Measurements from ENCODE around the gene DDT.
"Not testable (repeated sequence)": the region's sequence is repeated elsewhere in the genome, so short reads cannot be mapped to it uniquely, and the experiment has no call there.

Gene DDT

DNA sequence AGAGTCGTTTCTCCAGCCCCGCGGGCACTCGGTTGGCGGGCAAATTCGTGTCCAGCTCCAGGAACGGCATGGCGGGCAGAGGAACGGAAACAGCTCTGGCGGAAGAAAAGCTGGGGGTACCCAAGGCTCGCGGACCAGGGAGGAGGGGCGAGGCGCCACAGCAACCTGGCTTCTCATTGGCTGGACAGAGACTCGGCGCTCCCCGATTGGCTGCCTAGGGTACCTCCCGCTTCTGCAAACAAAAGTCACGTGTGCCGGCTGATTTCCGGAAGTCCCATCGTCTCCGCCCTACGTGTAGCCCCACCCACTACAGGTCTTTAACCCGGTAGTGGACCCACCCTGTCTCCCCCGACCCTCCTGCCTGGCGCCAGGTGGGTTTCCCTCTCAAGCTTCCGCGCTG lies at the start of gene DDT:
TSS of gene DDT (minus strand) at position 97 of the 400 bp plus-strand sequence. CDS start at position 70, 27 bp downstream.
- not testable (repeated sequence) for DNase-seq

DNA sequence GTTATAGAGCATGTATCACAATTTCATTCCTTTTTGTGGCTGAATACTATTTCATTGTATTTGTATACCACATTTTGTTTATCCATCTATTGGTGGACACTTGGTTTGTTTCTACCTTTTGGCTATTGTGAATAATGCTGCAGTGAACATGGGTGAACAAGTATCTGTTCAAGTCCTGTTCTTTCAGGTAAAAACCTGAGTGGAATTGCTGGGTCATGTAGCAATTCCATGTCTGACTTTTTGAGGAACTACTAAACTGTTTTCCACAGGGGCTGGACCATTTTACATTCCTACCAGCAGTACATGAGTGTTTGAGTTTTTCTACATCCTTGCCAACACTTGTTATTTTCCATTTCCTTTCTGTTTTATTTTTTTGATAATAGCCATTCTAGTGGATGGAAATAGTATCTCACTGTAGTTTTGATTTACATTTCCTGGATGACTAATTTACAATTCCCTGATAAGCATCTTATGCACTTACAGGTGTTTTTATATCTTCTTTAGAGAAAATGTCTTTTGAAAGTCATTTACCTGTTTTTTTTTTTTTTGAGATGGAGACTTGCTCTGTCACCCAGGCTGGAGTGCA lies 49.1 kb upstream of the DDT start:
- peak in 1 of 2 experiments; percentile 5 for DNase-seq

DNA sequence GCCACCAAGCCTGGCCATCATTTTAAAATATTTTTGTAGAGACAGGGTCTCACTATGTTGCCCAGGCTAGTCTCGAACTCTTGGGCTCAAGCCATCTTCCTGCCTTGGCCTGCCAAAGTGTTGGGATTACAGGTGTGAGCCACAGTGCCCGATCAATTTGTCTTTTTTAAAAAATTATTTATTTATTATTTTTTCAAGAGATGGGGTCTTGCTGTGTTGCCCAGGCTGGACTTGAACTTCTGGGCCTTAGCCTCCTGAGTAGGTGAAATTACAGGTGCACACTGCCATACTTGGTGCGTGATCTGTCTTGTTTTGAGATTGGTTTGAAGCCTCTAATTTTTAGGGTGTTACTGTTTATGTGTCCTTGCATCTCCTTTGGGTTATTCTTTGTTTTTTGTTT lies 47.1 kb upstream of the DDT start:
- DNase-seq = no peak

DNA sequence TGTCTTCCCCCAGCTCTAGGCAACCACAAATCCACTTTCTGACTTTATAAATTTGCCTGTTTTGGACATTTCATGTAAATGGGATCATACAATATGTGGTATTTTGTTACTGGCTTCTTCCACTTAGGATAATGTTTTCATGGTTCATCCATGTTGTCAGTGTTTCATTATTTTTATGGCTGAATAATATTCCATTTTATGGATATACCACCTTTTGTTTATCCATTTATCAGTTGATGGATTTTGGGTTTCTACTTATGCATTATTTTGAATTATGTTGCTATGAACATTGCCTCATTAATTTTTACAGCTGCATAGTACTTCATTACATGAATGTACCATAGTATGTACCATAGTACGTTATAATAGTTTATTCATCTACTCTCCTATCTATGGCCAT lies 41.9 kb upstream of the DDT start:
- no peak for DNase-seq

DNA sequence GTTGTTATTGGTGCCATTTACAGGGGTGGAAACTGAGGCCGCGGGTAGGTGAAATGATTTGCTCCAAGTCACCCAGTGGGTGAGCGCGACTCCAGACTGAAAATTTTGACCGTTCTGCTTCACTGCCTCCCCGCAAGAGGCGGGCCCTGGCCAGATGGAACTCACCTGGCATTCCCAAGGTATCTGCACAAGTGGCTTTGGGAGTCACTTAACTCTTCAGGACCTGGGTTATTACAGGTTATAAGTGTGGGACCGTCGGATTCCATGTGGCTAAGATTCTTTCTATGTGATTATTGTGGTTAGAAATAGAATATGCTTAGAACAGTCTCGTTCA lies 37.5 kb upstream of the DDT start:
- no peak for DNase-seq

DNA sequence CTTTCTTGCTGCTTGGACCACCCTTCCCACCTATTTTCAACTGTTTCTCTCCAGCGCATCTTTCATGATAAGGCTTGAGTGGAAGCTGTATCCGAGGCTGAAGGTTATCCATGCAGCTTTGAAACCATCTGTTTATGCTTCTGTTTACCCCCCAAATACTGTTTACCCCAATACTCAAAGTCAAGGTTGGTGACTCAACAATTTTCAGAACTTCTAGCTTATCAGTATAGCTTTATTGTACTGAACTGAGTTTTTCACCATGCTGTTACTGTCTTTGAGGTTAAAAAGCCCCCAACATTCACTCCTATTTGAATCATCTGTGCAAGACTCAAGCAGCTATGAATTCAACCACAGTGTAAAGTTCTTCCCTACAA lies 35.8 kb upstream of the DDT start:
- DNase-seq = no peak

DNA sequence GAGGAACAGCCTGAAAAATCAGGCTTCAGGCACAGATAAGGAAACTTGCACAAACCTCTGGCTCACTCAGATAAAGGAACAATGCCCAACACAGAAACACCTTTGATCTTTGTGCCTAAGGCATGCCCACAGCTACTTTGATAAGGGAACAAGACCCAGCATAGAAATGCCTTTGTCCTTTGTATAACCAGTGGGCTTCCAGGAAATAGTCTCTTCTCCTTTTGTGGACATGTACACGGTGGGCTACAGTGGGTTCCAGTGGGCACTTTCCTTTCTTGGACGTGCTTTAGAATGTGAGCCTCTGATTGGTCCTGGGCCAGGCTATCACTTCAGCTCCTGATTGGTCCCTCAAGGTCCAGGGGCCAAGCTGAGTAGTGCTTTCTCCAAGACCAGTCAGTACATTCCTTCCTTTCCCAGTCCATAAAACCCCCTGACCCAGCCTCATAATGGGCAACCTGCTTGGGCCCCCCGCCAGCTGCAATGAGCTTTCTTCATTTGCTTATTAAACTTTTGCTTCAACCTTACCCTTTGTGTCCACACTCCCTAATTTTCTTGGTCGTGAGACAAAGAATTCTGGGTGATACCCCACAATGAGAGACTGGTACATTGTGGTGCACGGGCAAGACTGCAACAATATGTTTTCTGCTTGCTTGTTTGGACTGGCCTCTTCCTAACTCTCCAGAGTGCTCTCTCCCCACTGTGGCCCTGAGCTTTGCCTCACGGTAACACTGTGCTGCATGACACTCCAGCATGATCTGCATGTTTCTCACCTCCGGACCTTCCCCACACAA lies 35.2 kb upstream of the DDT start:
- DNase-seq = no peak

DNA sequence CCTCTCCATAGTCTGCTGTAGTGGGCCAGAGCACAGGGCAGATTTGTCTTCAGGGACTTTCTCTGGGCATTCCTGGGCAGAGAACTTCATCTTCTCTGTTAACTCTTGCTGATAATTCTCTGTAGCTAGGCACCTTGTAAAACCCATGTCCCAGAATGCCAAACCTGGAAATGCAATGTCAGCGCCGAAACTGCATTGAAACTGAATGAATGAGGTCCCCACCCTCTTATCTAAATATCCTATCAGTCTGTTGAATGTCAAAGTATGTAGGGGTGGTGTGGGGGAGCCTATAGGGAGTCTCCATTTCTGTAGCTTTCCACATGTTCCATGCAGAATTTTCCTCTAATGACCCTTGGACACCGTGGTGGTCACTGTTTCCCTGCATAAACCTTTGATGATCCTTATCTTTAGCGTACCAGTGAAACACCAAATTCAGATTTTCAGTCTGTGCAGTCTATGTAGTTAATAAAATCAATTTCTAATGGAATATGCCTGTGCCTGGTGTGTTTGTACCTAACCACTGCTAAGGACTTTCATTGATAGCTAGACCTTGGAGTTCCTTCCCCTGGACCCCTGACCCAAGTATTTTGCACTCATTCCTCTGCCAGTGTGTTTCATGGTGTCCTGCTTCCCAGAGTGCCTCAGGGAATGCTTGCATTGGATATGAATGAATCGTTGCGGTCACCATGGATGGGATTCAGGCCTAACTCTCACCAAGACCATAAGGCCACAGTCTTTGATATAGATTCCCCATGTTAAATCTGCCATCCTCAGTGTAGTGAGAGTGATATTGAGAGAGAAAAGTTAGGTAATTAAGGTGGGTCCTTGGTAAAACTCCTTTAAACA lies 34.4 kb upstream of the DDT start:
- DNase-seq = no peak

DNA sequence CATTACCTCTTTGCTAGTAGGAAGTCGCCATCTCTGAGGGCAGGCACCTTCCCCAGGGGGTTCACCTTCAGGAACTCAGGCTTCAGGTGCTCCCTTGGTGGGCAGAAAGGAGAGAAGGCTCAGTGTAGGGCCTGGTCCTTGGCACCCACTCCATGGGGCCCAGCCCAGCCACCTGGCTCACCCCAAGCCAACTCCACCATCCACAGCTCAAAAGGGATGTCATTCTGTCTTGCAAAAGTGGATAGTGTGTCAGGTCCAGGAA lies 33.7 kb upstream of the DDT start:
- DNase-seq = no peak

DNA sequence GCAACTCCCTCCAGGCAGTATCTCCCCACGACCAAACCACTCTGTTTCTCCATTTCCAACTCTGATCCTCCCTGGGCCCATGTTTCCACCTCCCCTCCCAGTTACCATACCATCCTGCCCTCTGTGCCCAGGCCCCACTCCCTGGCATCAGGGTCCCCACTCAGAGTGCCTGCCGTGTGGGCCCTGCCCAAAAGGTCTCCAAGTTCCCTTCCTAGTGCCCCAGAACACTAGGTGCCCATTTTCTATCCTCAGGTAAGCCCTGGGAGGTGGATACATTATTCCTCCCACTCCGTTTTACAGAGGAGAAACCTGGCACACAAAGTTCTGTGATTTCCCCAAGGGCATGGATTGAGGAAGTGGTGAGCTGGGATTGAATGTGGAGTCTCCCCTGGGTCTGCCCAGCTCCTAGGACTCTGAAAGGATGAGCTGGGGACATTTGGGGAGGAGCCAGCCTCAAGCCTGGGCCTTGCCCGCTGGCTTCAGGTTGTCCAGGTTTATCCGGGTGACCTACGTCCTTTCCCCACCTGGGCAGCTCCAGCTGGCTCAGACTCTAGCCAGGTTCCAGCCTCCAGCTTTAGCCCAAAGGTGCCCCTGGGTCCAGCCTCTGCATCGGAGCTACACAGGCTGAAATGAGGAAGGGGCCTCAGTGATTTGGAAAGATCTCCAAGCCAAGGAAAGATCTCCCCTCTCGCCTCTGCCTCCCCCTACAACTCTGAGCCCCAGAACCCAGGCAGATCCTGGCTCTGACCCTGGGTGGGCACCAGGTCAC lies 33.2 kb upstream of the DDT start:
- no peak for DNase-seq

DNA sequence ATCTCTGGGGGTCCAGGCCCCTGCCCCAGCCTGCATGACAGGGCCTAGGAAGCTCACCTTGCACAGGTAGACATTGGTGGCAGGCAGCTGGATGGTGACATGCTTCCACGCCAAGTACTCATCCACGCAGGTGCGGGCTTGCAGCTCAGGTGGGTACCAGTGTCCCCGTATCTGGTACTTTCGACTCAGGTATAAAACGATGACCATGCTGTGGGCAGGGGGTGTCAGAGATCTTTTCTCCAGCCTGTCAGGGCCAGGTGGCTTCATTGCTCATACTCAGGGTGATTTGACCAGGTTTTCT lies 32.6 kb upstream of the DDT start:
- no peak for DNase-seq

DNA sequence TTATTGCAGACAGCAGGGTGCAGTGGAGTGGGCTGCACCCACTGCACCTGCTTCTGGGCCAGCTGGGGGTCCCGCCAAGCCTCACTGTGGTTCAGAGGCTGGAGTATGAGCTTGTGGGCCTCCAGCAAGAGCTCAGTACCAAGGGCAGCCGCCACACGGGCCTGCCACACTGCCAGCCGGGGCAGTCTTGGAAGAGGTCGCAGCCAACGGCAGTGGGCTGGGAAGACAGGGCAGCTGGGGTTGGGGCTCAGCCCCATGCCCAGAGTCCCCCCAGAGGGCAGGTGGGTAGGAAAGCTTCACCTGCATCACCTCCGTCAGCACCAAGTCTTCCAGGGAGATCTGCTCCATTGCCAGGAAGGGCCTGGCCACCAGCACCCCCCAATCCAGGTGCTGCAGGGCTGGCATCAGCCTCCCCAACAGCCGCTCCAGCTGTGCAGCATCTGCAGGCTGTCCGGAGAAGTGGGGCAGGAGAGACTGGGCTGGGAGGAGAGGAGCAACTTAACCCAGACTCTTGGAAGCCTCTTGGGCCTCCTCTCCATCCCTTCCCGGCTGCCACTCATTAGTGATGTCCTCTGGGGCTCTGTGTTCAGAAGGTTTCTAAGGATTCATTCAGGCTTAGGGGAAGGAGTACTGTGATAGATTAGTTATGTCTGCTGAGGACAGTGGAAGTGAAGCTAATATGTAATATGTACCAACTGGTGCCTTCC lies 32.1 kb upstream of the DDT start:
- DNase-seq = no peak

DNA sequence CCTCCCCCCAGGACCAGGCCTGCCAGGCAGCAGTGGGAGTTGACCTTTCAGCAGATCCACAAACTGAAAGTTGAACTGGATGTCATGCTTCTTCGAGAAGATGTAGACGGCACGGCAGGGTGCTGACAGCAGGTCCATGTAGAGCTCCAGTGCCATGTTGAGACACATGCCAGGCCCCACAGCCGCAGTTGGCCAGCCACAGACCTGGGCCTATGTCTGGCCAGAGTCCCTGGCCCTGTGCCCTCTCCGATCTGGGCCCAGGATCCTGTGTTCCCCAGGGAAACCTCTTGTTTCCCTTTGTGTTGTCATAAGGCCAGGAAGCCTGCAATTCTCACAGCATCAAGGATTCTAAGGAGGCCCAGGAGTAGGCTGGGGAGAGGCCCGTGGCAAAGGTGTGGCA lies 31.0 kb upstream of the DDT start, which contains the start of gene GSTT4:
TSS of gene GSTT4 (minus strand) at position 253 of the 400 bp plus-strand sequence. CDS start at position 156, 97 bp downstream.
- no peak for DNase-seq

DNA sequence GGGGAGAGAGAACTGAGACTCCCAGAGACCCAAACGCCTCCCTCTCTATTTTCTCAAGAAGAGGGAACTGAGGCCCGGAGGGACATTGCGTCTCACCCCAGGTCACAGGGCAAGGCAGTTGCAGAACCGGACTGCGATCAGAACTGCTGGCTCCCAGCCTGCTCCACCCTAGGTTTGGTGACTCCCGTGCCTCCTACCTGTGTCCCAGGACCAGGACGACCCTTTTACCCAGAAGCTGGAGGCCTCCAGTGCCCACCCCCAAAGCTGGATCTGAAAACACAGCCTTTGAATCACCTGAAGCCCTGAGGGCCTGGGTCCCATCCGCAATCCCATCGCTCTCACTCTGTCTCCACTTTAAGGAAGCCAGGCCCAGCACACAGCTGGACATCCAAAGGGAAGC lies 29.6 kb upstream of the DDT start:
- DNase-seq = no peak

DNA sequence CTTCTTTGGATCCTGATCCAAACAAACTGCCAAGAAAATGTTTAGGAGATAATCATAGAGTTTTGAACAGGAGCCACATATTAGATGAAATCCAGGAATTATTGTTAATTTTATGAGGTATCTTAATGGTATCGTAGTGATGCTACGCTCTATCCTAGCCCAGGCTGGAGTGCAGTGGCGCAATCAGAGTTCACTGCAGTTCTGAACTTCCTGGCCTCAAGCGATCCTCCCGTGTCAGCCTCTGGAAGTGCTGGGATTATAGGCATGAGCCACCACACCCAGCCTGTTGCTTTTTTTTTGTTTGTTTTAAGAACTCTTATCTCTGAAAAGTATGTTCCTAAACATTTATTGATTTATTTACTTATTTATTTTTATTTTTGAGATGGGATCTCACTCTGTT lies 28.6 kb upstream of the DDT start:
- no peak for DNase-seq

DNA sequence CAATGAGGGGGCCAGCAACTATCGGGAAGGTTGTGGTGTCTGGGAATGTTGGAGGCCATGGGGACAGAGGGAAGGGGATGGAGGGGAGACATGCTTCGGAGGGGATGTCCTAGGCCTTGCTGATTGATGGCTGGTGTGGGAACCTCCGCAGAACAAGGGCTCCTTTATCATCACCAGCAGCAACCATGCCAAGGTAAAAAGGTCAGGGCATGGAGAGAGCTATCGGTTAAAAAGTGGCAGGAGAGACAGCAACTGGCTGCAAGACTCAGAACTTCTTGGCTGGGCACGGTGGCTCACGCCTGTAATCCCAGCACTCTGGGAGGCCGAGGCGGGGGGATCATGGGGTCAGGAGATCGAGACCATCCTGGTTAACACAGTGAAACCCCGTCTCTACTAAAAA lies 28.0 kb upstream of the DDT start:
- no peak for DNase-seq

DNA sequence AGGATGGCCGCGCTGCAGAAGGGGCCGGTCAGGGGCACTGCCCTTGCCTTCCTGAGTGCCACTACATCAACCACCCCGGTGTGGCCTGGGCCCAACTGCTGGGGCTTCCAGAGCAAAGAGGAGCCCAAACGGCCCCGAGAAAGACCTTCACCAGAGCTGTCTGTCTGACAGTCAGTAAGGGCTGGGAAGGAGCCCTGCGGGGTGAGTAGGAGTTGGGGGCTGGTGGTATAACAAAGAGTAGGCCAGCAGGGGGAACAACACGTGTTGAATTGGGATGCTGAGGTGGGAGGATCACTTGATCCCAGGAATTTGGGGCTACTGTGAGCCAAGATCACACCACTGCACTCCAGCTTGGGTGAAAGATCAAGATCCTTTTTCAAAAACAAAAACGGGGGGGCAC lies 27.1 kb upstream of the DDT start:
- DNase-seq = no peak

DNA sequence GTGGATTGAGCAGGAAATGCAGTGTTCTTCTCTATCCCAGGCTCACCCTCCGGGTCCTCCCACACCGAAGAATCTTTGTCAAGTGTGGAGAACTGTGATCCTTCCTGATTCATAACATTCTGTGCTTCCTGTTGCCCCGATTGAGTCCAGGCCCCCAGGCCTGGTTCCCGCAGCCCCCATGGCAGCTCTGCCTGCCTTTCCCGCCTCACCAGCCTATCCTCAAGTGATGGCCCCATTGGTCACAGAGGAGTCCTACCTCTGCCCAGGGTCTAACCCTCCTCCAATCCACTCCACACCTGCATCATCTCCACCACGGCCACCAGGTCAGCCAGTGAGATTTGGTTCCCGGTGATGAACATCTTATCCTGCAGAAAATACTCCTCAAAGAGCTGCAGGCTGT lies 25.5 kb upstream of the DDT start:
- not testable (repeated sequence) for DNase-seq

DNA sequence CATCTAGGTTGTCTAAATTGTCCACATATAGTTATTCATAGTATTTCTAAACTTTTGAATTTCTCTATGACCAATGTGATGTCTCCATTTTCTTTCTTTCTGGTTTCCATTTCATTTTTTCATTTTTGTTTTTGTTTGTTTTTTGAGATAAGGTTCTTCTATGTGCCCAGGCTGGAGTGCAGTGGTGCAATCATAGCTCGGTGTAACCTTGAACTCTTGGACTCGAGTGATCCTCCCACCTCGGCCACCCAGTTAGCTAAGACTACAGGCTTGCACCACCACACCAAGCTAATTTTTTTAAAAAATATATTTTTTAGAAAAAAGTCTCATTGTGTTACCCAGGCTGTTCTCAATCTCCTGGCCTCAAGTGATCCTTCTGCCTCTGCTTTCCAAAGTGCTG lies 22.9 kb upstream of the DDT start:
- DNase-seq = no peak

DNA sequence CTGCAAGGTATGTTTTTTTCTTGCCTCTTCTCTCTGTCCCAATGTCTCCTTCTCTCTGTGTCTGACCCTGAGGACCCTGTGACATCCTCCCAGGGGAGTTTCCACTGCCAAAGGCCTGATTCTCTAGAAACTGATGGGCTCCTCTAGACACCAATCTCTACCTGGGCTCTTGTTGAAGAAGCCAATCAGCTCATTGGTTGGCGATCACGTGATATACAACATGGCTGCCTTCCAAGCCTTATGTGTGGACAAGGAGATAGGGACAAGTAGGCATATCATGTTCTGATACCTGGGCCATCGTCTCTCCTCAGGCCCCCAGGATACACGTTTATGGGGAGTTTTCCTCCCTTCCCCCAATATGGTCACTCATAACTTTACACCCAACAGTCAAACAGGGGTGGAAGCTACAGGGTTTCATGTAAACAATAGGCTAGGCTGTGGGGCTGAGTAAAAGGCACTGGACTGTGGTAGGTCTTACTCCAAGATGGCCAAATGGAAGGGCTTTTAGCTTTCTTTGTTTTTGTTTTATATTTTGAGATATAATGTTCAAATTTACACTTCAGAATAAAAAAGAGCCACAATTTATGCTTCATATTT lies 19.4 kb upstream of the DDT start:
- DNase-seq = not testable (repeated sequence)

DNA sequence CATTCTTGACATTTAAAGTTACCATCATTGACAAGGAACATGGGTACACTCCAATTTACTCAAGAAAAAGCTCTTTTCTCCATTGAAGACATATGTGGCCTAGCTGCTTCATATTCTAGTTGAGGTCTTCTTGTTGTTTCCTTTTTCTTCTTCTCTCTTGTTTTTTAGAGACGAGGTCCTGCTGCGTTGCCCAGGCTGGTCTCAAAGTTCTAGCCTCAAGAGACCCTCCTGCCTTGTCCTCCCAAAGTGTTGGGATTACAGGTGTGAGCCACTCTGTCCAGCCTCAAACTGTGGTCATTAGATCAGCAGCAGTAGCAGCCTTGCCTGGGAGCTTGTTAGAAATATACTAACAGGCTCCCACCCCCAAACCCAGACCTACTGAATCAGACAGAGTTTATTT lies 18.8 kb upstream of the DDT start:
- DNase-seq = not testable (repeated sequence)

DNA sequence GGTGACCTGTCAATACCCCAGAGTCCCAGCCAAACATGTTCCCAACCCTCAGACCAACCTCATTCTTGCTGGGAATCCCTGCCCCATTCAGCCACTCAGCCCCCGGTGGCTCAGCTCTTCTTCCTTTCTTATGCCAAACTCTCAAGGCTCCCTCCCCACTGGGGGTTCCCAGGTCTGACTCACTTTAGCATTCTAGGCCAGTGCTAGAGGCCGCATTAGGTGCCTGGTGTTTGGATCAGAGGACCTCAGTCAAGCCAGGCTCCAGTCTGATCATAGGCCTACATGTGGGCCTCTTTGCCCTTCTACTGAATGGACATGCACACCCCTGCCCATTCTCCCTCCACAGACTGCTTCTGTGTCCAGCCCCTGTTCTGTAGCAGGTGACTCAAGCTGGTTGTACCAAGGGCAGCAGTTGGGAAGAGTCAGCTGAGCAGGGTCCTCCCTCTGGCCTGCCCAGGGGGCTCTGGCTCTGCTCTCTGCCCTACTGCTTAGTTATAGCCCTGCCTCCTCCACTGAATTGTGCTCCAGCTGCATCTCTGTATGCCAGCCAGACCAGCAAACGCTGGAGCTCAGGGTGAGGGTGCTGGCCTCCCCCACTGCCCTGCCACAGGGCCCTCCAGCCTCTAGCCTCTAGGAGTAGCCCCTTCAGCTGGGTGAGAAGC lies 15.5 kb upstream of the DDT start:
- DNase-seq = not testable (repeated sequence)

All from SW 1271 (cell line).